Thoracic aorta (tissue), 2 donors: ENCODE measurements around the gene VAV2. TPM values are rescaled to one million over a fixed set of nuclear protein-coding genes. Genes with fewer than 3 reads are reported as not detected.

ENCODE experiments used
- ATAC-seq: fragments of 150-250 bp; one replicate; pipeline ENCODE4 v1.8.0; 2017; ENCODE audit warnings: low read depth; ENCODE audit not compliant: insufficient number of reproducible peaks, low FRiP score
- DNase-seq: peaks from one replicate; pipeline ENCODE4 v3.0.0-alpha.2; 2020; ENCODE audit warnings: low spot score
- H3K27ac ChIP-seq, 2 donors: fragments of 200-600 bp; sonication (generic); 1 replicate in 1 of 2; 2 replicates in 1 of 2; pipeline ENCODE4 v1.5.1; 2016; ENCODE audit warnings: mild to moderate bottlenecking in 2 of 2, moderate library complexity in 2 of 2
- H3K27me3 ChIP-seq: fragments of 200-600 bp; sonication (generic); replicated peaks from 2 replicates; pipeline ENCODE4 v1.6.0; 2016; ENCODE audit warnings: mild to moderate bottlenecking; ENCODE audit not compliant: insufficient read depth
- H3K36me3 ChIP-seq: fragments of 200-600 bp; sonication (generic); one replicate; pipeline ENCODE4 v1.5.1; 2016
- H3K4me1 ChIP-seq, 2 donors: fragments of 200-600 bp; sonication (generic); 1 replicate in 1 of 2; 2 replicates in 1 of 2; pipeline versions ENCODE4 v1.5.1 to v1.6.0; 2016; ENCODE audit warnings: low read depth in 2 of 2, mild to moderate bottlenecking in 1 of 2; ENCODE audit not compliant: control insufficient read depth in 1 of 2
- H3K4me3 ChIP-seq: fragments of 200-600 bp; sonication (generic); 2 replicates; pipeline ENCODE4 v1.5.1; 2016; ENCODE audit warnings: mild to moderate bottlenecking
- H3K9me3 ChIP-seq: fragments of 200-600 bp; sonication (generic); 2 replicates; pipeline ENCODE4 v1.5.1; 2016
- total RNA-seq, 2 donors: library from RNA; depleted of rRNA; stranded (reverse); fragments of >200 nt; gene quantifications; one replicate each; pipeline versions ENCODE4 v1.1.0 to v1.2.3, GENCODE V29; 2016
- TF ChIP-seq, protein P1 (sequence below): fragments of 200-600 bp; sonication (generic); IDR thresholded peaks from one replicate; pipeline ENCODE4 v1.5.1; 2019; ENCODE audit warnings: antibody characterized with exemption

Gene VAV2
- total RNA-seq, 2 donors from 2014 or later, result 10.1 to 11.5 TPM

DNA sequence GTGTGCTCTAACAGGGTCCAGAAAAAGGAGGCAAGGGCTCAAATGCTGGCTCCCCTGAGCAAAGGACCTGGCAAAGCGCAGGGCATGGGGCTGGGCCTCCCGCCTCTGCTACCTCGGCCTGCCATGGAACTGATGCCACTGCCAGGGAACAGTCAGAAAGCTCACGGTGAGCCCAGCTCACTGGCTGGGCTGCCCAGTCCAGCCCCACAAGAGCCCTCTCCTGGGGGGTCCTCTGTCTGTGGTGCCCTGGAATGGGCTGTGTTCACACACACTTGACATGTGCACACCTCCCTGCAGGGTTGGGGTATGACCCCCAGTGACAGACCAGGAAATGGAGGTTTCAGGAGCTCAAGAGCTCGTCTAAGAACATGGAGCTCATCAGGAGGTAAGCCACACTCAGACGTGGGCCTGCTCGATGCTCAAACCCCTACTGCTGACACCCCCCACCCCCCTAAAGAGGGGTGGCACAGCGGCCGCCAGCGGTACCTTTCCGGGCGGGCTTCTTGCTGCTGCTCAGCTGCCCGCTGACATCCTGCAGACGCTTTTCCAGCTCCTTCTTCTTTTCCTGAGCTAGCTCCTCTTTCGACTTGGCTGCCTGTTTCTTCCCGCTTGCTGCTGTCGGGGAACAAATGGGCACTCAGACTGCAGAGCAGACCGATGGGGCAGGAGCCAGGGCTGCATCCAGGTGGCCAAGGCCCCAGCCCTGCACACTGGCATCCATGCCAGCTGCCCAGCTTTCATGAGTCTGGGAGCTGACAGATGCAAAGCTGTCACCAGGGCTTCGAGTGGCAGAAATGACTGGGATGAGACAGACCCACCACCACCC, 42.3 kb upstream of the VAV2 start:
- Histone ChIP-seq H3K4me1 (no peaks in the 10 kb centered on the region), H3K9me3 (no peaks in the 10 kb centered on the region), H3K36me3 (peaks cover 59% of the 10 kb centered on the region), H3K27ac (no peak overlapping the region), H3K27me3 (no peaks in the 10 kb centered on the region), H3K4me3 (no peak overlapping the region)
- TF ChIP-seq, protein P1, sequence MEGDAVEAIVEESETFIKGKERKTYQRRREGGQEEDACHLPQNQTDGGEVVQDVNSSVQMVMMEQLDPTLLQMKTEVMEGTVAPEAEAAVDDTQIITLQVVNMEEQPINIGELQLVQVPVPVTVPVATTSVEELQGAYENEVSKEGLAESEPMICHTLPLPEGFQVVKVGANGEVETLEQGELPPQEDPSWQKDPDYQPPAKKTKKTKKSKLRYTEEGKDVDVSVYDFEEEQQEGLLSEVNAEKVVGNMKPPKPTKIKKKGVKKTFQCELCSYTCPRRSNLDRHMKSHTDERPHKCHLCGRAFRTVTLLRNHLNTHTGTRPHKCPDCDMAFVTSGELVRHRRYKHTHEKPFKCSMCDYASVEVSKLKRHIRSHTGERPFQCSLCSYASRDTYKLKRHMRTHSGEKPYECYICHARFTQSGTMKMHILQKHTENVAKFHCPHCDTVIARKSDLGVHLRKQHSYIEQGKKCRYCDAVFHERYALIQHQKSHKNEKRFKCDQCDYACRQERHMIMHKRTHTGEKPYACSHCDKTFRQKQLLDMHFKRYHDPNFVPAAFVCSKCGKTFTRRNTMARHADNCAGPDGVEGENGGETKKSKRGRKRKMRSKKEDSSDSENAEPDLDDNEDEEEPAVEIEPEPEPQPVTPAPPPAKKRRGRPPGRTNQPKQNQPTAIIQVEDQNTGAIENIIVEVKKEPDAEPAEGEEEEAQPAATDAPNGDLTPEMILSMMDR, result no peak
- ATAC-seq, result no peak
- no peak for DNase-seq

DNA sequence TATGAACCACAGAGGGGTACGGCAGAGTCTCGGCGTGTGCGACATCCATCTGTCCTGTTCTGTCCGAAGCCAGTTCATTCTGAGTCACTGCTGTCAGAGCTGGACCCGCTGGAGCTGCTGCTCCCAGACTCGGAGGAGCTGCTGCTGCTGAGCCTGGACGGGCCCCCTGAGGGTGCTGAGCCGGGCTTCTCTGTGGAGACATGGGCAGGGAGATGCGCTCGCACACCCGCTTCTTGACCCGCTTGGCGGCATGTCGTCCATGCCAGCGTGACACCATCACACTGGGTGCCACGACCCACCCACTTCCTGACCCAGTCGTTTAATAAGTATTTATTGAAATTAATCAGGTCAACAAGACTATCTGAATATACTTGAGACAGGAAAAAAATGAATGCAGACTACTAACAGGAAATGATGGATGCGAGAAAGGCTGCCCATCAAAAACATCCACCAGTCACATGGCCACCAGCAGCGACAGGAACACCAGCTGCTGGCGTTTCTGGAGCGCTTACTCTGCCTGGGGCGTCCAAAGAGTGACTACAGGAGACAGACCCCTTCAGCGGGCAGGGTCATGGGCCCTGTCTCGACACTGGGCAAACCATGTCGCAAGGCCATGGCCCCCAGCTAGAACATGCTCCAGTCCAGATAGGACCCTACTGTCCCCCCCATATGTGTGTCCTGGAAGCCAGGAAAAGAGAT, 41.5 kb upstream of the VAV2 start:
- Histone ChIP-seq H3K27me3 (no peaks in the 10 kb centered on the region), H3K27ac (no peak overlapping the region), H3K9me3 (no peaks in the 10 kb centered on the region), H3K4me1 (no peaks in the 10 kb centered on the region), H3K4me3 (no peak overlapping the region), H3K36me3 (peaks cover 54% of the 10 kb centered on the region)
- no peak for ATAC-seq
- TF ChIP-seq, protein P1, result no peak
- DNase-seq, result no peak

DNA sequence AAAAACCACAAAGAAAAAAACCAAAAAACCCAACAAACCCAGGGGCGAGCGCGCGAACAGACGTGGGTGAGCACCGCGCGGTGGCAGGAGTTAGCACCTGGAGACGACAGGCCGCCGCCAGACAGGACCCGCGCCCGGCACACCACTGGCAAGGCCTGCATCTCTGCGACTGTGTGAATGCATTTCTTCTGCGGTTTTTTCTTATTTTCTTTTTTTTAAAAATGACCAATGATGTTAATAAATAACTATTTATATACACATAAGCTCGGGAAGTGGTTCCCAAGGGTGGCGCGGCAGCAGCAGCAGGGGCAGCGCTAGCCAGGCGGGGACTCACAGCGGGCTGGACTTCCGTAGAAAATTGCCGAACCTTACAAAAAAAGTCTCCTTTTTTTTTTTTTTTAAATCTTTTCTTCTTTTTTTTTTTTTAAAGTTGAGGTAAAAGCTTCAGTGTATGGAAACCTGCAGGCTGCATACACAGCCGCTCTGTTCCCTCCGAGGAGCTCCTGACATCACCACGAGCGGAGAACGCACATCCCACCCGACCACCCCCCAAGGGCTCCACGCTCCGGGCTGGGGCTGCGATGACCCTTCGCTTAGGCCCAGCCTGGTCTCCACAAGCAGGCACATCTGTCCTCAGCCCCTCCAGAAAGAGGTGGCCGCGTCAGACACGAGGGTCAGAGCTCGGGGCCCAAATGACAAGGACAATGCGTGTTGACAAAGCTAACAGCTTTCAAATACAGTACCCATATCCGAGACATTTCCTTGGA, 40.5 kb upstream of the VAV2 start:
- H3K36me3 ChIP-seq, result peaks cover 47% of the 10 kb centered on the region
- DNase-seq, result no peak
- H3K9me3 ChIP-seq, result no peaks in the 10 kb centered on the region
- TF ChIP-seq, protein P1, result no peak
- no peak overlapping the region for H3K27ac ChIP-seq
- ATAC-seq, result no peak
- no peaks in the 10 kb centered on the region for H3K4me1 ChIP-seq
- H3K27me3 ChIP-seq, result no peaks in the 10 kb centered on the region
- no peak overlapping the region for H3K4me3 ChIP-seq

DNA sequence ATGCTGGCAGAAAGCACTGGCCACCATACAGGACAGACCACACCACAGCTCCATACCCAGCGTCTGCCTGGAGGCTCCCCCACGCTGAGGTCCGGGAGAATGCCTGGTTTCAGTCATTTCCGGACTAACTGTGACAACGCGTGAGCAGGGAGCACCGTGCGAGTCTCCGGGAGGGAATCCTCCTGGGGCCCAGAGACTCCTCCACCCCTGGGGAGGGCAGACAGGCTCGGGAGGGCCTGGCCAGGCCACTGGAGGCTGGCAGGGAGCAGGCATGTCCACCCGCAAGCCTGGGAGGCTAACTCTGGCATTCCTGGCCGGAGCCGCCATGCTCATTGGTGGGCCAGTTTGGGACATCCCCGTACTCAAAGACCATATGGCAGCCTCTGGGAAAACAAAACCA, 39.7 kb upstream of the VAV2 start:
- no peak for ATAC-seq
- H3K36me3 ChIP-seq, result peaks cover 47% of the 10 kb centered on the region

More for the DNA sequence above, 39.7 kb upstream of the VAV2 start:
- DNase-seq, result no peak
- H3K4me1 ChIP-seq, result no peaks in the 10 kb centered on the region
- H3K9me3 ChIP-seq, result no peaks in the 10 kb centered on the region
- no peak overlapping the region for H3K27ac ChIP-seq
- H3K4me3 ChIP-seq, result no peak overlapping the region
- TF ChIP-seq, protein P1, result no peak
- H3K27me3 ChIP-seq, result no peaks in the 10 kb centered on the region
